IPS-18c (cell line): ENCODE results near the gene TLR3.
"Not testable (repeated sequence)": the region's sequence is repeated elsewhere in the genome, so short reads cannot be mapped to it uniquely, and the experiment has no call there.

Experiments
- H3K4me3 ChIP-seq: 2 replicates; pipeline ENCODE4 v1.7.0; 2013; ENCODE audit warnings: low read depth, mild to moderate bottlenecking, low read length, moderate library complexity; ENCODE audit not compliant: insufficient read depth
- H3K9me3 ChIP-seq: one replicate; pipeline ENCODE4 v1.6.1; 2013; ENCODE audit warnings: mild to moderate bottlenecking, low read length, moderate library complexity; ENCODE audit not compliant: control insufficient read depth, insufficient read depth

Gene TLR3

DNA sequence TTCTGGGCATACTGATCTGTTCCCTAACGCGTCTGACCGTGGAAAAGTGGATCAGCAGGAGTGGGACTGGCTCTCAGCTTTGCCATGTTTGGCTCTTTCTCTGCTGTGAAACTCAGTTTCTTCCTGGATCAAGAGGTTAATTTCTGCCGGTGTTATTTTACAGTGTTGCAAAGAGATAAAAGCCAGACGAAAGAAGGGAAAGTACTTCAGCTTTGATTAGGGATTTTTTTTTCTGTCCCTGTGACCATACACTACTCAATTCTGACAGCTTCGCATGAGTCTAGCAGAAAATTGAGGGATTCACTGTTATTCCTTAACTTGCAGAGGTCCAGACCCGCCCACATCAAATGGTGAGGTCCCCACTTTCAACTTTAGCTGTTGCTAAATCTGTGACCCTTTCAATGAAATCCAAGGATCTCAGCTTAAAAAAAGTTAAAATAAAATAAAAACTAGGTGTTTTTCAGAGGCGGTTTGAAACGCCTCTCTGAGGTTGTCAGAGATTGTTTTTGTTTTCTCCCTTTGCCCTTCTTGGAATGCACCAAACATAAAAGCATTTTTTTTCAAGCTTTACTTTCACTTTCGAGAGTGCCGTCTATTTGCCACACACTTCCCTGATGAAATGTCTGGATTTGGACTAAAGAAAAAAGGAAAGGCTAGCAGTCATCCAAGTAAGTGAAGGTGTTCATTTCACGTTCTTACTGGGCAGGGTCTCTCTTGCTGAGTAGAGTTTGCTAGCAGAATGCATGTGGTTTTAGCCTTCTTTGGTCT, at the start of gene TLR3:
Gene TLR3 (plus strand): TSS at position 576 of the 768 bp plus-strand sequence. CDS start 7,464 bp downstream, outside the sequence.
- H3K9me3 ChIP-seq, result no peaks in the 10 kb centered on the region
- no peak within 1 kb of the TSS for H3K4me3 ChIP-seq

DNA sequence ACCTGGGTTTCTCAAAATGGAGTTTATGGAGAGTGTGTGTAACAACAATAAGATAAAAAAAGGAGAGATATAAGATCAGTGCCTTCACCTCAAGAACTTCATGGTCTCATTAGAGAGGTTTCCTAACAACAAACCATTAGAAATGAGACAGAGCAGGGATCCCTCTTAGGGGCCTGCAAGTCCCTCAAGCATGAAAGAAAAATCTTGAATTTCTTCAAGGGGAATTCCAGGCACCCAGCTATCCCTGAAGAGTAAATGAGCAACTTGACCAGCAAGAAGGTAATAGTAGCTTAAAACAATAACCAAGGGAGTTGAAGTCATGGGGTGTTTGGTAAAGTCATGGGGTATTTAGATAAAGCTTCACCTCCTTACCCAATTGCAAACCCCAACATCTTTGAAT, 49.7 kb upstream of the TLR3 start:
- no peak overlapping the region for H3K4me3 ChIP-seq
- H3K9me3 ChIP-seq, result no peaks in the 10 kb centered on the region

DNA sequence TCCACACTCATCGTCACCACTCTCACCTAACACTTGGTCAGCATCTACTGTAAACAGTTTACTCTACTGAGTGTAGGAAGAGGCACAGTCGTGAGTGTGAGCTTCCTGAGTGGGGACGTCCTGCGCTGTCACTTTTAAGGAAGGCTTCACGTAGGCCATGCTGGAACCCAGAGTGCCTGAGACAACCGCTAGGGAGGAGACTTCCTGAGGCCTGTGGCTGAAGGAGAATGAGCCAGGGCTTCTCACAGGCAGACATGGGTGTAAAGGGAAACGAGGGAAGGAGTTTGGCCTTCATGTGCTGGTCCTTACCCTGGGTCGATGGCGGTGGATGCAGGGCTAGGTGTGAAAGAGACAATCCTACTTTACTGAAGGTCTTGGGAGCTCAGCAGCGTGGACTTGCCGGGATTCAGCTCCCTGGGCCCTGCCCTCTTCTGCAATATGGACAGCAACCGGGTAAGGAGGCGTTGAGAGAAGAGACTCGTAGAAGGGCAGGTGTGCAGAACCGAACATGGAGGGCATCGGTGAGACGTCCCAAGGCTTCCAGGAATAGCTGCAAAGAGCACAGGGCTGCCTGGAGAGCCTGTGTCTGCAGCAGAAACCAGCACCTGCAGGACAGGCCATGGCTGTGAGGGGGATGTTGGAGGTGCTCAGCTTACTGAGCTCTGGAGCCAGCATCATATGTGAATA, 48.7 kb upstream of the TLR3 start:
- Histone ChIP-seq H3K9me3 (no peaks in the 10 kb centered on the region), H3K4me3 (no peak overlapping the region)

DNA sequence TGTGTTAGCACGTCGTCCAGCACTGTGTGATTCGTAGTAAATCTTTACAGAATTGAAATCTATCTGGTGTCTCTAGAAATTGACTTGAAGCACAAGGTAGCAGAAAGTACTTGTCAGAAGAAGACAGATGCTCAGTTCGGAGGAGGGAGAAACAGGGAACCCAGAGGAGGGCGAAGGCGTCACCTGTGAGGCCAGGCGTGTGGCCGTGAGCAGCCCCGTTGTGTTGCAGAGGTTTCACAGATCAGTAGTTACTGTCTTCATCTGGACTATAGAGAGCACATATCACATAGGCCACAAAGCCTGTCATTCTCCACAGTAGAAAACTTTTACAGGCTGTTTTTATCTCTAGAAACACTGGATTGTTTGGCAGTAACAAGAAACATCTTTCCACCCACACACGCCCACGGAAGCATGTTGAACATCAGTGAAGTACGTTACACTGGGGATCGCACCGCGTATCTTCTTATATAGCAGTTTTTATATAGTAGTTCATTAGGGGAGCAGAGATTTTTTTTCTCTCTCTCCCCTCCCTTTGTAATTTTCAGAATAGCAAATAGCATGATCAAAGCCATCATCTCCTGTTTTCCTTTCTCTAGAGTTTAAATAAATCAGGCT, 48.1 kb upstream of the TLR3 start:
- Histone ChIP-seq H3K9me3 (no peaks in the 10 kb centered on the region), H3K4me3 (no peak overlapping the region)

DNA sequence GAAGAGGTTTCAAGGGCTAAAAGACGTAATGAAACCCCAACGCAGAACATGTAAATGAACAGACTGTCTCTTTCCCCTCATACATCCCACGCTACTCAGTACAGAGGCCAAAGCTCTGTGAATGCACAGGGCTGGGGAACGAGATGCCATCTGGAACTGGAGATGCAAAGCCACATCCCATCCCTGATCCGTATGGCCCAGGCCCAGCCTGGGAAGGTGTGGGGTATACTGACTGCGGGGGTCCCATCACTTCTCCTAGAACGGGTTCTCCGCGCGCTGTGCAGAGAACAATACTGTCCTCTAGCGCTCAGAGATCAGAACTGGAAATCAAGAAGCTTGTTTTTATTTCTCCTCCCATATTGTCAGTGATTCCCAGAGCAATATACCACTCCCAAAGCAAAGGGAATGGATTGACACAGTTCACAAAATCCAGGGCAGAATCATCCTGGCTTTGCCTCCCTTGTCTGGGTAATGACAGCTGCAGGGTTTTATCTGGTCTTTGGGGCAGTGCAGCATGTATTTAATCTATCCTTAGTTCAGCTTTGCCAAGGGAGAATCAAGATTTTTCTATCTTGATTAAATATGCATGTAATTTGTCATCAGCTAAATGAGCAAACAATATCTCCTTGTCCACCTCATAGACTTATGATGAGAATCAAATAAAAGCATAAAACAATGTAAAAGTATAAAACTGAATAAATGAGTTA, 47.3 kb upstream of the TLR3 start:
- no peaks in the 10 kb centered on the region for H3K9me3 ChIP-seq
- no peak overlapping the region for H3K4me3 ChIP-seq

DNA sequence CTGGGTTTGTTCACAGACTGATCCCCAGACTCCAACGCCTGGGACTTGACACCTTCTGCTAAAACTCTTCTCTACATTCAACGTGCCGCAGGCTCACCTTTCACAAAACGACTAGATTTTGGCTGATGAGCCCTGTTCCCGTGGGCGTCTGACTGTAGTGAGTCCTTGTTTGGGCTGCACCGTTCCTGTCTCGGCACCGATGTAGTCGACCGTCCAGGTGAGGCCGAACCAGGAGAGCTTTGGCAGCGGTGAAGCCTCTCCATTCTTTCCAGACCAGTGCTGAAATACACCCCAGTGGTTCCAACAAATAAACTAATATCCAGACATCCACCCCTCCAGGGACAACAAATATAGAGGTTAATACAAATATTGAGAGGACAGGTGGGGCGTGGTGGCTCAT, 45.0 kb upstream of the TLR3 start:
- no peaks in the 10 kb centered on the region for H3K9me3 ChIP-seq

DNA sequence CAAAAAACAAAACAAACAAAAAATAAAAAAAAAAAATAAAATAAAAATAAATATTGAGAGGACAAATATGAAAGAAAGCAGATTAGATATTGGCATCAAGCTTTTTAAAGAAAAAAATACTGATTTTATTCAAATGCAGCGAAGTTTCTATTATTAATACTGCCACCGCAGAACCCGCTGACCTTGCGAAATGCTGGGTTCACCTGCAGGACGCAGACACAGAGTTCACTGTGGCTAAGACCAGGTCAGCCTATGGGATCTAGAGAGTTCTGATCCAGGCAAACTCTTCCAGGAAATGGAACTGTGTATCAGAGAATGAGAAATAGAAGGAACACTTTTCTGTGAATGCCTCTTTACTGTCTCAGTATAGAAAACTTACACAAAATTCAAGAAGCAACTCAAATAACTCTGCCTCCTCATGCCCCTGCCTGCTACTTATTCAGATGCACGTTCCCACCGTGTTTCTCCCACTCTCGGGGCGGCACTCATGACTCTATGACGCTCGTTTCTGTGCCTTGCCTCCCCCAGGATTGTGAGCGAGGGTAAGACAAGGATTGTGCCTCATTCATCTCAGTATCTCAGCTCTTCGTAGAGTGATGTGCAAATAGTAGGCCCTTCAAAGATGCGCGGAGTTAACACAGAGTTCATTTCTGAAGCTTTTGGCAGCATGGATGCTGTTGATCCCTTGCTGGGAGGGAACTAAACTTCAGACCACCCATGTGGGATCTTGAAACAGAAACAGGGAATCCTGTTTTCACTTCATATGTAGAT, 44.1 kb upstream of the TLR3 start:
- no peak overlapping the region for H3K4me3 ChIP-seq
- H3K9me3 ChIP-seq, result no peaks in the 10 kb centered on the region

More for the DNA sequence above, 45.0 kb upstream of the TLR3 start:
- no peak overlapping the region for H3K4me3 ChIP-seq

DNA sequence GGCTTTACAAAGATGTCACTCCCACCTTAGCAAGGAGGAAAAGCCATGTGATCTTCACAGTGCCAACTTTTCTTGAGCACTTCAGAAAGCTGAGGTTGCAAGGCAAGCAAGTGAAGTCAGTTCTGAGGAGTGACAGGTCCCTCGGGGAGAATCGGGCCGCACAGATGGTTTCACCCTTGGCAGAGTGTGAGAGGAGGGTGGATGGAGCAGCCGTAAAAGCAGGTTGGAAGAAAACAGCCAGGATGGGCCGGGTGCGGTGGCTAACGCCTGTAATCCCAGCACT, 43.6 kb upstream of the TLR3 start:
- Histone ChIP-seq H3K4me3 (no peak overlapping the region), H3K9me3 (no peaks in the 10 kb centered on the region)

DNA sequence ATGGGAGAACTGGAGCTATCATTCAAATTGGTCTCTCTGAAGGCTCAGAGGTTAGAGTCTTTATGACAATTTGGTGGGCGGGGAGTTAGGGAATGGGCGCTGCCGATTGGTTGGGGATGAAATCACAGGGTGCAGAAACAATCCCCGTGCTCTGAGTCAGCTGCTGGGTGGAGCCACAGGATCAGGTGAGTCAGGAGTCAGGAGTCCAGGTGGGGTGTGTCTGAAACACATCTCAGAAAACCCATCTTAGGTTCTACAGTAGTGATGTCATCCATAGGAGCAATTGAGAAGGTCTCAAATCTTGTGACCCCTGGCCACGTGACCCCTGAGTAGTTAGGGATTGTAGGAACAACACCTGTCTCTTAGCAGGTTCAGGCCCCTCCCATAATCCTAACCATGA, 41.6 kb upstream of the TLR3 start:
- no peaks in the 10 kb centered on the region for H3K9me3 ChIP-seq
- H3K4me3 ChIP-seq, result no peak overlapping the region

DNA sequence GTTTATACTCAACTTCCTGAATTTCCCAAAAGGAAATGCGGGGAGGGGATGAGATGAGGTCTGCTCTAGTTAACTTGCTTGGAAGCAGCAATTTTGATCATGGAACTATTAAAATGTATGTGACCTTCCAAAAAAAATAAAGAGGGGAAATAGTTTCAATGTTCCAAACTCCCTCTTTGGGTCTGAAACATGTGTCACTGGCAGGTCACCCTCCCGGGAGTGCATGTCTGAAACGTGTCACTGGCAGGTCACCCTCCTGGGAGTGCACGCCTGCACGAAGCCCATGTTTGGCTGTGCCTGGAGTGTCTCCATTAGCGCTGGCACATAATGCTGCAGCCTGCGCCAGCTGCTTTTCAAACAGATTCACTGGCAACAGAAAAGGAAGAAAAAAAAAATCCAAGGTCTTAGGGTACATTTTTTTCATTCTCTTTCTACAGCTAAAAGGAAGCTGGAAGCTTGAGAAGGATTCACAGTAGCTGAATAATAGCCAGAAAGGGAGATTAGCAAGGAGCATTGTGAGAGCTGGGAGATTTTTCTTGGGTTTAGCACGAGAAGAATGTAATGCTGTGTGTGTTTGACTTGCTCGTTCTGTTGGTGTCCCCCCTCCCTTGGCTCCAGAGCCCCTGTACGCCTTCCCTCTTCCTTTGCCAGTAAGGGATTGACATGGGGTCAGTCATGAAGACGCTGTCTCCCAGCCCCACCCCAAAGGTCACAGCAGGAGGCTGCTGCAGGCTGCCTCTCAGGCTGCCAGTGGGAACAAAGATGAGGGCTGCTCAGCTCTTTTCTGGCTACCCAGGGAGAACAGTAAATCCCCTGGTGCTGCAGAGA, 39.2 kb upstream of the TLR3 start:
- Histone ChIP-seq H3K4me3 (no peak overlapping the region), H3K9me3 (no peaks in the 10 kb centered on the region)

DNA sequence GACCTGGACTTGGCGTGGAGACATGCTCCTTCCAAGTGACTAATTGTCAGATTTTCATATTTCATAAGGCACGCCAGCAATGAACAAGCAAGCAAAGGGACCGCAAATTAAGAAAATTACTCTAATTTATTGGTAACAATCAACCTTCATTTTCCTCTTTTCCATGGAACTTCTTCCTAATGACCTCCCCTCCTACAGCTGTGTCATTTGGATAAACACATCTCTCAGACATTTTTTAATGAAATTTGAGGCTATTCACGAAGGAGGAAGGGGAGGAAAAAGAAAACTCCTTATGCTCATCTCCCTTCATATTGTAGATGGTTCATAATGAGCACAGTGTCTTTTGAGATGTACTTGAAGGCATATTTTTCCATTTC, 38.6 kb upstream of the TLR3 start:
- Histone ChIP-seq H3K9me3 (no peaks in the 10 kb centered on the region), H3K4me3 (no peak overlapping the region)

DNA sequence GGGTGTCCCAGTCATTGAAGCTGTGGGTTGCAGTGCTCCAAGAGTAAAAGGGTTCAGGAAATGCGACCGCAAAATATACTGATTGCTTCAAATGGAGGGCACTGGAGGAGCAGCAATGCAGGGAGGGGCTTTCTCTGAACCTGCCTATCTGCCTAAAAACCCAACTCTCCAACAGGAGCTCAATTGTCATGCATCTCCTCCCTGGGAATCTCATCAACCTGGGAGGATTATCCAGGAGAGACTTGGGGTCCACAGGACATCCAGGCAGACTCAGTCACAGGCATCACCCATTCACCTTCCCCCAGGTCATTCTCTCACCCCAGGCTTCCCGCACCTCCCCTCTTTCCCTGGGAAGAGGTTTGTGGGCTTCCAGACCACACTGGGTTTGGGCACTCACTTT, 38.2 kb upstream of the TLR3 start:
- no peak overlapping the region for H3K4me3 ChIP-seq
- H3K9me3 ChIP-seq, result no peaks in the 10 kb centered on the region

DNA sequence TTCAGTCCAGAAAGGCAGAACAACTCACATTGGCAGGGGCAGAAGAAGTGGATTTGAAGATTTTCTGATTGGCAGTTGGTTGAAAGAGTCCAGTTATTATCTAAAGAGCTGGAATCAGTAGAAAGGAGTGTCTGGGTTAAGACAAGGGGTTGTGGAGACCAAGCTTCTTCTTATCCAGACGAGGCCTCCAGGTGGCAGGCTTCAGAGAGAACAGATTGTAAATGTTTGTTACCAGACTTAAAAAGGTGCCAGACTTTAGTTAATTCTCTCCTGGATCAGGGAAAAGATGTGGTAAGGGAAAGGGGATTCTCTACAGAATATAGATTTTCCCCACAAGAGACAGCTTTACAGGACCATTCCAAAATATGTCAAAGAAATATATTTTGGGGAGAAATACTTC, 36.7 kb upstream of the TLR3 start:
- H3K9me3 ChIP-seq, result peaks cover 4% of the 10 kb centered on the region
- H3K4me3 ChIP-seq, result no peak overlapping the region

DNA sequence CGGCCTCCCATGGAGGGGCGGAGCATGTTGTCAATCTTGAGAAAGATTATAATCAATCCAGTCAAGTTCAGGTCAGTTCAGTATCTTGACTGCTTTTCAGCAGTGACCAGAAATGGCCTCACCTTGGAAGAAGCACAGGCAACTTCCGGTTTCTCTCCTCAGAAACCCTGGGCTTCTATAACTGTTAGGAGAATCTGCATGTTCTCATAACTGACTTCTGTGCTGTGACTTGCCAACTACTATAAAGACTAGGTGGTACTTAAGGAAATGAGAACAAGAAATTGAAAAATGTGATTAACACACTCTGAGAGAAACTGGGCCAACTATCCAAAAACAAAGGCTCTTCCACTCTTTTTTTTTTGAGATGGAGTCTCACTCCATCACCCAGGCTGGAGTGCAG, 35.9 kb upstream of the TLR3 start:
- H3K9me3 ChIP-seq, result peaks cover 4% of the 10 kb centered on the region
- no peak overlapping the region for H3K4me3 ChIP-seq

DNA sequence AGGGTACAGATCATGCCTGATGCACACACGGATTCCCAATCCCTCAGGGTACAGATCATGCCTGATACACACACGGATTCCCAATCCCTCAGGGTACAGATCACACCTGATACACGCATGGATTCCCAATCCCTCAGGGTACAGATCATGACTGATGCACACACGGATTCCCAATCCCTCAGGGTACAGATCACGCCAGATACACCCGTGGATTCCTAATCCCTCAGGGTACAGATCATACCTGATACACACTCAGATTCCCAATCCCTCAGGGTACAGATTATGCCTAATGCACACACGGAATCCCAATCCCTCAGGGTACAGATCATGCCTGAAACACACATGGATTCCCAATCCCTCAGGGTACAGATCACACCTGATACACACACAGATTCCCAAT, 34.3 kb upstream of the TLR3 start:
- H3K9me3 ChIP-seq, H3K4me3 ChIP-seq: not testable (repeated sequence)

DNA sequence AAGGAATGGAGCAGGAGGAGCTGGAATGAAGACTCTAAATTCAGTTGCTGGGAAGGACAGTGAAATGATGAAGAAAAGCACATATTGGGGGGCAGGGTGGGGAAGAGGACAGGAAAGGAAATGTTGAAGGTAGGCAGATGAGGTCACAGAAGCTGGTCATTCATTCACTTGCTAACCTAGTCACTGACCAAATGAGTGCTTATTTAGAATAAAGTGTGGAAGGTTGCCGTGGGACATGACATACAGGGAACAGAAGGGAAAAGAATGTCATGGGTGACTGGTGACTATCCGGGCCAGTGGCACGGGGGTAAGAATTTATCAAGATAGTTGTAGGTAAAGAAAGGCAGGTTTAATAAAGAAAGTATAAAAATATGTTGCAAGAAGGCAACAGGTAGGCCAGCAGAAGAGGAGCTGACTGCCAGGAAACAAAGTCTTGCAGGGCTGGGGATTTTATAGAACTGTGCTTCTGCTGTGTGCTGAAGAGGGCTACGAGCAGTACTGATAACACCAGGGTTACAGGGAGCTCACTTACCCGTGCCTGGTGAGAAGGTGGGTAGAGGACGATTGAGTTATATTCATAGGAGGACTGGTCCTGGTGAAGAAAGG, 31.9 kb upstream of the TLR3 start:
- Histone ChIP-seq H3K4me3 (no peak overlapping the region), H3K9me3 (peaks cover 4% of the 10 kb centered on the region)
